RPMI8226 (cell line): ENCODE results near the gene RAB24.
"Not testable (repeated sequence)": the region's sequence is repeated elsewhere in the genome, so short reads cannot be mapped to it uniquely, and the experiment has no call there.

Experiments used
- DNase-seq: peaks from one replicate; pipeline ENCODE4 v3.0.0-alpha.2; 2015

Gene RAB24

GRCh38 chr5:177303121-177303924 is at the start of gene RAB24, which contains the start of gene PRELID1:
Gene RAB24, minus strand, starts transcription at chr5:177303719. Its CDS starts 431 bp downstream, at chr5:177303288.
Gene PRELID1, plus strand, starts transcription at chr5:177303799. Its CDS starts 187 bp downstream, at chr5:177303986.
- peak; percentile 91 for DNase-seq

GRCh38 chr5:177353093-177353492 is 49.6 kb upstream of the RAB24 start:
- DNase-seq = no peak

GRCh38 chr5:177351392-177352329 is 48.1 kb upstream of the RAB24 start, which contains the start of gene LMAN2:
Gene LMAN2, minus strand, starts transcription at chr5:177351668. Its CDS starts 21 bp downstream, at chr5:177351647.
- DNase-seq = peak; percentile 95

GRCh38 chr5:177350776-177351391 is 47.4 kb upstream of the RAB24 start:
- DNase-seq = no peak

- no peak for DNase-seq
These were observed 46.2 kb upstream of the RAB24 start for GRCh38 chr5:177349762-177350161.

- no peak for DNase-seq
These were observed 45.8 kb upstream of the RAB24 start for GRCh38 chr5:177349362-177349647.

GRCh38 chr5:177347699-177348098 is 44.2 kb upstream of the RAB24 start:
- no peak for DNase-seq

GRCh38 chr5:177346820-177347219 is 43.3 kb upstream of the RAB24 start:
- no peak for DNase-seq

GRCh38 chr5:177344891-177345290 is 41.4 kb upstream of the RAB24 start:
- no peak for DNase-seq

GRCh38 chr5:177343777-177344176 is 40.3 kb upstream of the RAB24 start:
- DNase-seq = no peak

- DNase-seq = not testable (repeated sequence)
These were observed 39.5 kb upstream of the RAB24 start for GRCh38 chr5:177343000-177343399.

- DNase-seq = no peak
These were observed 35.7 kb upstream of the RAB24 start for GRCh38 chr5:177339107-177339638.

GRCh38 chr5:177338251-177339106 is 35.0 kb upstream of the RAB24 start:
- DNase-seq = no peak

GRCh38 chr5:177336603-177337494 is 33.3 kb upstream of the RAB24 start:
- no peak for DNase-seq

GRCh38 chr5:177336112-177336511 is 32.6 kb upstream of the RAB24 start:
- peak; percentile 54 for DNase-seq

- DNase-seq = no peak
These were observed 32.2 kb upstream of the RAB24 start for GRCh38 chr5:177335701-177336065.

GRCh38 chr5:177334781-177335700 is 31.5 kb upstream of the RAB24 start:
- no peak for DNase-seq

GRCh38 chr5:177334155-177334551 is 30.6 kb upstream of the RAB24 start:
- no peak for DNase-seq

- DNase-seq = no peak
These were observed 30.1 kb upstream of the RAB24 start for GRCh38 chr5:177333420-177334154.
